ENCODE data around the gene GPRIN1.

Gene GPRIN1

GRCh38 chr5:176647030-176647842 is 37.3 kb upstream of the GPRIN1 start, which contains the start of gene TSPAN17 (continued):
- TF ChIP-seq ZBTB1 (tag by site-specific recombination; IDR thresholded peaks at IDR 0.05) (no peak), ZNF362 (tag by site-specific recombination; IDR thresholded peaks at IDR 0.05) (no peak), ZNF658 (tag by site-specific recombination; IDR thresholded peaks at IDR 0.05) (no peak), ZNF707 (tag by site-specific recombination; IDR thresholded peaks at IDR 0.05) (no peak), ZNF174 (tag by site-specific recombination; IDR thresholded peaks at IDR 0.05) (no peak), ZNF416 (tag by site-specific recombination; IDR thresholded peaks at IDR 0.05) (no peak), ZNF184 (tag by site-specific recombination; IDR thresholded peaks at IDR 0.05) (no peak), EGR2 (tag by site-specific recombination; IDR thresholded peaks at IDR 0.05; ENCODE audit: low read depth) (peak; percentile 52), ZNF660 (tag by site-specific recombination; IDR thresholded peaks at IDR 0.05) (peak; percentile 56), ZNF26 (tag by site-specific recombination; IDR thresholded peaks at IDR 0.05) (no peak), ZNF544 (tag by site-specific recombination; IDR thresholded peaks at IDR 0.05) (no peak), ZFP3 (tag by site-specific recombination; IDR thresholded peaks at IDR 0.05; ENCODE audit: low read depth) (no peak), ZNF423 (tag by site-specific recombination; IDR thresholded peaks at IDR 0.05) (no peak), PRDM10 (tag by site-specific recombination; IDR thresholded peaks at IDR 0.05) (peak; percentile 13; the same call in 1 of the 2 replicates), RBAK (tag by site-specific recombination; IDR thresholded peaks at IDR 0.05) (no peak), ZNF701 (tag by site-specific recombination; IDR thresholded peaks at IDR 0.05) (no peak), HOXC10 (CRISPR knock-in tag; IDR thresholded peaks at IDR 0.05) (no peak), ZNF785 (tag by site-specific recombination; IDR thresholded peaks at IDR 0.05) (no peak), ZNF214 (tag by site-specific recombination; IDR thresholded peaks at IDR 0.05; ENCODE audit: borderline replicate concordance) (no peak), ZNF274 (IDR thresholded peaks at IDR 0.05; ENCODE audit: low read length) (no peak), ZNF274 (tag by site-specific recombination; IDR thresholded peaks at IDR 0.05; ENCODE audit: borderline replicate concordance) (no peak), ZNF404 (tag by site-specific recombination; IDR thresholded peaks at IDR 0.05) (no peak), ZNF112 (tag by site-specific recombination; IDR thresholded peaks at IDR 0.05) (no peak), ZNF202 (tag by site-specific recombination; IDR thresholded peaks at IDR 0.05; ENCODE audit: borderline replicate concordance) (no peak), ZNF670 (tag by site-specific recombination; IDR thresholded peaks at IDR 0.05; ENCODE audit: low read depth) (no peak), ZNF843 (tag by site-specific recombination; IDR thresholded peaks at IDR 0.05) (no peak)
- TF ChIP-seq, protein P1, sequence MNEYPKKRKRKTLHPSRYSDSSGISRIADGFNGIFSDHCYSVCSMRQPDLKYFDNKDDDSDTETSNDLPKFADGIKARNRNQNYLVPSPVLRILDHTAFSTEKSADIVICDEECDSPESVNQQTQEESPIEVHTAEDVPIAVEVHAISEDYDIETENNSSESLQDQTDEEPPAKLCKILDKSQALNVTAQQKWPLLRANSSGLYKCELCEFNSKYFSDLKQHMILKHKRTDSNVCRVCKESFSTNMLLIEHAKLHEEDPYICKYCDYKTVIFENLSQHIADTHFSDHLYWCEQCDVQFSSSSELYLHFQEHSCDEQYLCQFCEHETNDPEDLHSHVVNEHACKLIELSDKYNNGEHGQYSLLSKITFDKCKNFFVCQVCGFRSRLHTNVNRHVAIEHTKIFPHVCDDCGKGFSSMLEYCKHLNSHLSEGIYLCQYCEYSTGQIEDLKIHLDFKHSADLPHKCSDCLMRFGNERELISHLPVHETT (tag by site-specific recombination; IDR thresholded peaks at IDR 0.05) = no peak
- TF ChIP-seq, protein P2, sequence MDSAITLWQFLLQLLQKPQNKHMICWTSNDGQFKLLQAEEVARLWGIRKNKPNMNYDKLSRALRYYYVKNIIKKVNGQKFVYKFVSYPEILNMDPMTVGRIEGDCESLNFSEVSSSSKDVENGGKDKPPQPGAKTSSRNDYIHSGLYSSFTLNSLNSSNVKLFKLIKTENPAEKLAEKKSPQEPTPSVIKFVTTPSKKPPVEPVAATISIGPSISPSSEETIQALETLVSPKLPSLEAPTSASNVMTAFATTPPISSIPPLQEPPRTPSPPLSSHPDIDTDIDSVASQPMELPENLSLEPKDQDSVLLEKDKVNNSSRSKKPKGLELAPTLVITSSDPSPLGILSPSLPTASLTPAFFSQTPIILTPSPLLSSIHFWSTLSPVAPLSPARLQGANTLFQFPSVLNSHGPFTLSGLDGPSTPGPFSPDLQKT (IDR thresholded peaks at IDR 0.05; ENCODE audit: borderline replicate concordance, low read depth, low read length) = no peak
- TF ChIP-seq, protein P3, sequence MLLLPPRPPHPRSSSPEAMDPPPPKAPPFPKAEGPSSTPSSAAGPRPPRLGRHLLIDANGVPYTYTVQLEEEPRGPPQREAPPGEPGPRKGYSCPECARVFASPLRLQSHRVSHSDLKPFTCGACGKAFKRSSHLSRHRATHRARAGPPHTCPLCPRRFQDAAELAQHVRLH (tag by site-specific recombination; IDR thresholded peaks at IDR 0.05) = peak; percentile 61; the same call in 1 of the 2 replicates
- TF ChIP-seq, protein P4, sequence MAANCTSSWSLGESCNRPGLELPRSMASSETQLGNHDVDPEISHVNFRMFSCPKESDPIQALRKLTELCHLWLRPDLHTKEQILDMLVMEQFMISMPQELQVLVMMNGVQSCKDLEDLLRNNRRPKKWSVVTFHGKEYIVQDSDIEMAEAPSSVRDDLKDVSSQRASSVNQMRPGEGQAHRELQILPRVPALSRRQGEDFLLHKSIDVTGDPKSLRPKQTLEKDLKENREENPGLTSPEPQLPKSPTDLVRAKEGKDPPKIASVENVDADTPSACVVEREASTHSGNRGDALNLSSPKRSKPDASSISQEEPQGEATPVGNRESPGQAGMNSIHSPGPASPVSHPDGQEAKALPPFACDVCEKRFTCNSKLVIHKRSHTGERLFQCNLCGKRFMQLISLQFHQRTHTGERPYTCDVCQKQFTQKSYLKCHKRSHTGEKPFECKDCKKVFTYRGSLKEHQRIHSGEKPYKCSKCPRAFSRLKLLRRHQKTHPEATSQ (tag by site-specific recombination; IDR thresholded peaks at IDR 0.05) = 0 out of 2 replicates have a peak, but pooled peaks have one; percentile 33
